A673 (cell line): ENCODE results near the gene CDC37.

Experiments used
- CTCF ChIP-seq: fragments of 300-800, 200-600 bp; sonication (generic); conservative IDR thresholded peaks from 2 replicates; pipeline ENCODE4 v1.5.1; 2017; ENCODE audit warnings: low read depth, mild to moderate bottlenecking, antibody characterized with exemption, low read length, moderate library complexity, mixed read lengths
- EZH2 ChIP-seq: fragments of 200-600 bp; sonication (generic); IDR thresholded peaks from 2 replicates; pipeline ENCODE4 v1.6.1; 2017; ENCODE audit warnings: borderline replicate concordance, low read depth, mild to moderate bottlenecking, mixed read lengths, antibody characterized with exemption, low read length; ENCODE audit not compliant: poor library complexity, severe bottlenecking

GRCh38 chr19:10418235-10418484, 14.8 kb upstream of the CDC37 start:
- TF ChIP-seq CTCF (no peak), EZH2 (no peak)
